Tibial artery (tissue), 4 donors: ENCODE data around the gene FSIP1.

Experiments
- DNase-seq, 2 donors: peaks; one replicate each; pipeline ENCODE4 v3.0.0-alpha.2; 2019
- H3K27ac ChIP-seq, 2 donors: fragments of 200-600 bp; sonication (generic) in 1 of 2; 1 replicate in 1 of 2; 2 replicates in 1 of 2; pipeline ENCODE4 v1.5.1; 2018 to 2019; ENCODE audit warnings: mild to moderate bottlenecking in 1 of 2
- H3K27me3 ChIP-seq, 2 donors: fragments of 200-600 bp; sonication (generic) in 1 of 2; one replicate each; pipeline versions ENCODE4 v1.5.1 to v1.6.0; 2016 to 2019
- H3K36me3 ChIP-seq, 3 donors: fragments of 200-600 bp; sonication (generic) in 2 of 3; one replicate each; pipeline ENCODE4 v1.5.1; 2016 to 2019; ENCODE audit warnings: mild to moderate bottlenecking in 2 of 3
- H3K4me1 ChIP-seq, 4 donors: fragments of 200-600 bp; sonication (generic) in 2 of 4; 1 replicate in 3 of 4; 2 replicates in 1 of 4; pipeline ENCODE4 v1.5.1; 2016 to 2019
- H3K4me3 ChIP-seq, 2 donors: fragments of 200-600 bp; sonication (generic) in 1 of 2; 1 replicate in 1 of 2; 2 replicates in 1 of 2; pipeline ENCODE4 v1.5.1; 2018 to 2019; ENCODE audit warnings: mild to moderate bottlenecking in 2 of 2
- H3K9me3 ChIP-seq, 3 donors: fragments of 200-600 bp; sonication (generic) in 1 of 3; one replicate each; pipeline ENCODE4 v1.5.1; 2016 to 2019
- CTCF ChIP-seq, 2 experiments: fragments of 200-600 bp in 1 of 2; fragments of 450-650 bp in 1 of 2; IDR thresholded peaks; one replicate each; pipeline ENCODE4 v1.5.1; 2017 to 2019; ENCODE audit warnings: antibody characterized with exemption in 2 of 2, mild to moderate bottlenecking in 1 of 2, moderate library complexity in 1 of 2
- intact Hi-C: fragments of 100-400 bp; cut with DNase I; formaldehyde crosslinking; loops from one replicate; pipeline ENCODE4 v1.15.0; 2023; ENCODE audit warnings: low total_unique reads

FSIP1 gene

GRCh38 chr15:39597751-39598185 is 184.9 kb downstream of the FSIP1 start:
- Histone ChIP-seq H3K9me3 (no peaks in the 10 kb centered on the region), H3K27ac (no peak overlapping the region), H3K36me3 (peaks cover 36 to 41% (median 39%) of the 10 kb centered on the region in 3 donors), H3K27me3 (no peaks in the 10 kb centered on the region), H3K4me1 (peaks cover 0 to 5% (median 2%) of the 10 kb centered on the region in 4 donors), H3K4me3 (no peak overlapping the region)
- intact Hi-C loops = no loop called here
- no peak for DNase-seq
- no peak for TF ChIP-seq CTCF (IDR thresholded peaks at IDR 0.05)

GRCh38 chr15:39597336-39597735 is 185.3 kb downstream of the FSIP1 start:
- Histone ChIP-seq H3K4me1 (peaks cover 0 to 5% (median 2%) of the 10 kb centered on the region in 4 donors), H3K27ac (no peak overlapping the region), H3K36me3 (peaks cover 40 to 45% (median 43%) of the 10 kb centered on the region in 3 donors), H3K27me3 (no peaks in the 10 kb centered on the region), H3K9me3 (no peaks in the 10 kb centered on the region), H3K4me3 (no peak overlapping the region)
- intact Hi-C loops = no loop called here
- TF ChIP-seq CTCF (IDR thresholded peaks at IDR 0.05) = no peak
- DNase-seq = no peak

- no peak for TF ChIP-seq CTCF (IDR thresholded peaks at IDR 0.05)
- Histone ChIP-seq H3K4me1 (peaks cover 0 to 5% (median 2%) of the 10 kb centered on the region in 4 donors), H3K27me3 (no peaks in the 10 kb centered on the region), H3K27ac (no peak overlapping the region), H3K4me3 (no peak overlapping the region), H3K9me3 (no peaks in the 10 kb centered on the region), H3K36me3 (peaks cover 48 to 54% (median 50%) of the 10 kb centered on the region in 3 donors)
- intact Hi-C loops = no loop called here
- no peak for DNase-seq
These were observed 186.1 kb downstream of the FSIP1 start for GRCh38 chr15:39596358-39597051.

GRCh38 chr15:39595338-39596221 is 187.1 kb downstream of the FSIP1 start:
- Histone ChIP-seq H3K36me3 (peaks cover 58 to 63% (median 59%) of the 10 kb centered on the region in 3 donors), H3K27me3 (no peaks in the 10 kb centered on the region), H3K4me1 (peaks cover 0 to 5% (median 2%) of the 10 kb centered on the region in 4 donors), H3K9me3 (no peaks in the 10 kb centered on the region), H3K27ac (no peak overlapping the region), H3K4me3 (no peak overlapping the region)
- TF ChIP-seq CTCF (IDR thresholded peaks at IDR 0.05) = no peak
- DNase-seq = no peak
- intact Hi-C loops = no loop called here

GRCh38 chr15:39594446-39595337 is 187.9 kb downstream of the FSIP1 start:
- no peaks in the 10 kb centered on the region for H3K9me3 ChIP-seq
- no peak overlapping the region for H3K4me3 ChIP-seq
- H3K27me3 ChIP-seq = no peaks in the 10 kb centered on the region
- TF ChIP-seq CTCF (IDR thresholded peaks at IDR 0.05) = no peak
- H3K27ac ChIP-seq = no peak overlapping the region
- H3K36me3 ChIP-seq = peaks cover 66 to 72% (median 68%) of the 10 kb centered on the region in 3 donors
- peaks cover 0 to 5% (median 2%) of the 10 kb centered on the region in 4 donors for H3K4me1 ChIP-seq
- intact Hi-C loops = no loop called here
- DNase-seq = no peak
